Posterior vena cava (tissue), 2 donors: Measurements from ENCODE around the gene SCN1B. TPM values are rescaled to one million over a fixed set of nuclear protein-coding genes. Genes with fewer than 3 reads are reported as not detected.

Source experiments
- DNase-seq: peaks from one replicate; pipeline ENCODE4 v3.0.0-alpha.2; 2020; ENCODE audit warnings: low spot score
- intact Hi-C, 2 donors: fragments of 100-400 bp; cut with DNase I; formaldehyde crosslinking; loops; one replicate each; pipeline versions ENCODE4 v1.14.1 to v1.14.2; 2022 to 2023
- total RNA-seq, 2 donors: library from RNA; stranded (reverse); fragmentation: NEBNext Ultra II Directional; extraction: Animal tissue kit (Norgen Biotek cat#: 25700); gene quantifications; one replicate each; pipeline ENCODE4 v1.2.1, GENCODE V29; 2021
- donor health status: DM: yes; HTN: yes; CAD: no.
- donor health status: DM: yes; HTN: yes; CAD: no.

The SCN1B gene
- total RNA-seq, 2 donors from 2014 or later = 30.8 to 42.4 TPM

DNA sequence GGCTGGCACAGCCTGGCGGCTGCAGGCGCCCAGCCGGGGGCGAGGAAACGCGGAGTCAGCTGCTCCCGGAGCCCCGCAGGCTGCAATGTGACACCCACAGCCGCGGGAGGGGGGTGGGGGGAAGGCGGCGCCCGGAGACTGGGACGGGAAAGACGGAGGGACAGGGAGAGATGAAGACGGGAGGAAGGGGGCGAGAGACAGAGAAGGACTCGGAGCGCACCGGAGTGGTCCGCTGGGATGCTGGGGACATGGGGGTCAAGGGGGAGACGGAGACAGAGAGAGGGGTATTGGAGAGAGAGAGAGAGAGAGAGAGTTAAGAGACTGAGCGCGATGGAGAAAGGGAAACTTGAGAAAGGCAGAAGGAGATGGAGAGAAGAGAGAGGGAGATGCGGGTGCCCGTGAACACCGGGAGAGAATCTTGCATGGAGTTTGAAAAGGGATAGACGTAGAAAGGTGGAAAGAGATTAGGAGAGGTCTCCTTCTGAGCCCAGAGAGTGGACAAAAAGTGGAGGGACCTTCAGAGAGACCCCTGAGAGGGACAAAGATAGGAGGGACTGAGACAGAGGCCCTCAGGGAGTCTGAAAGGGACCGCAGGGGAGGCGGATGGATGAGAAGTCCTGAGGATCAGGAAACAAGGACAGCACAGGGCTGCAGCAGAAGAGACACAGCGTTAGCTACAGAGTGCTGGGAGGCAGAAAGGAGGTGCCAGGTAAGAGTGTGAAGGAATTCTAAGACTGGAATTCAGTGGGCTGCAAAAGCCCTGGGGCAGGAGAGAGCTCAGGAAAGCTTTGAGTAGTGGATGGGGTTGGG is 1.0 kb downstream of the SCN1B start:
- peak; percentile 83 for DNase-seq
- intact Hi-C loops = no loop called here

DNA sequence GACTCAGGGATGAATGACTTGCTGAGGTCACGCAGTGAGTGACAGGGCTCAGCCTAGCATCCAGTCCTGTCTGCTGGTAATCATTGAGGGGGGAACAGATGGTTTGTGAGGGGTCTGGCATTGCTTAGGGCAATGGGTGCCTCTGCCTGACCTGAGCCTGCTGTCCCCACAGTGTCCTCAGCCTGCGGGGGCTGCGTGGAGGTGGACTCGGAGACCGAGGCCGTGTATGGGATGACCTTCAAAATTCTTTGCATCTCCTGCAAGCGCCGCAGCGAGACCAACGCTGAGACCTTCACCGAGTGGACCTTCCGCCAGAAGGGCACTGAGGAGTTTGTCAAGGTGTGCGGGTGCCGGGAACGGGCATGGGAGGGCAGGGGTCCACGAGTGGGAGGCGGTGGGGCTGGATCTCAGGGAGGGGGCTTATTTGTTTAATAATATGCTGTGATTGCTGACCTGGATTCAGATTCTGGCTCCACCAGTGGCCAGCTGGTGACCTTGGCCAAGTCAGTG is 2.1 kb downstream of the SCN1B start:
- DNase-seq = no peak
- intact Hi-C loops = no loop called here

DNA sequence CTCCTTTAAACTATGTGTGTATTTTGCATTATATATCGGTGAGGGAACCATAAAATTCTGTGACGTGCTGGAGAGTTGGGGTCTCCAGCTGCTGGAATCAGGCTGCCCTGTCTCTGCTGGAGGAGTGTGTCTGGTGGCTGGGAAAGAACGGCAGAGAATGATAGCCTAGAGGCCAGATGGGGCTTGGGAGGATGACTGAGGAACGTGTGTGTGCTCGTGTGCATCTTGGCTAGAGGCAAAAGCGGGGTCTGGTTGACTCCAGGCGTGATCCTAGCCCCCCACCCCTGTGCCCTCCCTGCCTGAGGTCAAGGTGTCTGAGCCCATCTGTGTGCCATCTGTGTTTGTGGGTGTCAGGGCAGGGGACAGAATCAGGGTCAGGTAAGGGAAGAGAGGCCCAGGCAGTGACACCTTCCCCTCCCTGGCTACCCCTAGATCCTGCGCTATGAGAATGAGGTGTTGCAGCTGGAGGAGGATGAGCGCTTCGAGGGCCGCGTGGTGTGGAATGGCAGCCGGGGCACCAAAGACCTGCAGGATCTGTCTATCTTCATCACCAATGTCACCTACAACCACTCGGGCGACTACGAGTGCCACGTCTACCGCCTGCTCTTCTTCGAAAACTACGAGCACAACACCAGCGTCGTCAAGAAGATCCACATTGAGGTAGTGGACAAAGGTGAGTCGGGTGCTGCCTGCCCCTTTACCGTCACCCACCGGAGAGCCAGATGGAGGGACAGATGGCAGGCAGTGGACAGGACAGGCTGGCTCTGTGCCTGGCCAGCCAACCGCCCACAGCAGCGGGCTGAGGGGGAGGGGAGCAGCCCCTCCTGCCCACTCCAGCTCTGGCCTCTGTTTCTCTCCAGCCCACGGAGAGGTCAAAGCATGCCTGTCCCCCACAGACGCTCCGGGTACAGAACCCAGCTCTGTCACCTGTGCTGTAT is 3.1 kb downstream of the SCN1B start:
- intact Hi-C loops = no loop called here
- no peak for DNase-seq

DNA sequence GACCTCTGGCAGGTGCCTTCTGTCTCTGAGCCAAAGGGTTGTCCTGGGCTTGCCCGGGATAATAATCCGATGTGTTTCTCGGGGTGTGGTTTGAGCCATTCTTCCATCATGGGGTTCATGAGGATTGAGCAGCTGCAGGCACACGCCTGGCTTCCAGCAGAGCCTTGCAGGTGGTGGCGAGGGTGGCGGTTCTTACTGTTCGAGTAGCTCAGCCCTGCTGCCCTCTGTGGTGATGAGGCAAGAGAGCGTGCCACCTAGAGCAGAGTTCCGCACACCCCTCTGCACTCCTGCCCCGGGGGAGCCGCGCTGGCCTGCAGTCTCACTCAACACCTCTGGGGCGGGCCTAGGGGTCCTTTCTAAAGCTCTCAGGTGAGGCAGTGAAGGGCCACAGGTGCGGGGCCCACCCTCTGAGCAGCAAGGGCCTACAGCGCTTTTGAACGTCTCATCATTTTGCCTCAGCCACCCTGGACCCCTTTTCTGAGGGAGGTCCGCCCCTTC is 3.8 kb downstream of the SCN1B start:
- no peak for DNase-seq
- intact Hi-C loops = no loop called here

DNA sequence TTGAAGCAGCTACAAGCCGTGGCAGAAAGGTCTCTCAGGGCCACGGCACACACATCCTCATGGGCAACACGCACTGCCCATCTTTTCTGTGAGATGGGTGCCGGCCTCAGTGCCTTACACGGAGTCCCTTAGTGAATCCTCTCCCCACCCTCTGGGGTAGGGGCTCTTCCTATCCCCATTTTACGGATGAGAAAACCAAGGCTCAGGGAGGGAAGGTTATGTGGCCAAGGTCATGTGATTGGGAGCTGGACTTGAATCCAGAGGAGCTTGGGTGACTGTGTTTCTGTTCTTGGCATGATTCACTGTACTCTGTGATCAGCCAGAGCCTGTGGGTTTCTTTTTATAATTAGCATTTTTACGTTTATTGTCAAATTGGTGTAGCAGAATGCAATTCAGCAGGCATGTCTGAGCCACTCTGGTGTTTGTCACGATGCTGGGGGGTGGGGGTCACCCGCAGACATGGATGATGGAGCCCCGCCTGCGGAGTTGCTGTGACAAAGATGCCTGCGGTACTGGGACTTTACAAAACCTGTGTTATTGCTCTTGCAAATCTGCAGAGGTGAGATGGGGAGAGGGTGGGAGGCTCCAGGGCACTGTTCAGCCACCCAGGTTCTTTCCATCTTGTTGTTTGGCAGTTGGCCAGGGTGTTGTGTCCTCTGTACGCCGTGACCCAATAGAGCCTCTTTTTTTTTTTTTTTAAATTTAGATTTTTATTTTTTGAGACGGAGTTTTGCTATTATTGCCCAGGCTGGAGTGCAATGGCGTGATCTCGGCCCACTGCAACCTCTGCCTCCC is 4.5 kb downstream of the SCN1B start:
- no peak for DNase-seq
- intact Hi-C loops = no loop called here

DNA sequence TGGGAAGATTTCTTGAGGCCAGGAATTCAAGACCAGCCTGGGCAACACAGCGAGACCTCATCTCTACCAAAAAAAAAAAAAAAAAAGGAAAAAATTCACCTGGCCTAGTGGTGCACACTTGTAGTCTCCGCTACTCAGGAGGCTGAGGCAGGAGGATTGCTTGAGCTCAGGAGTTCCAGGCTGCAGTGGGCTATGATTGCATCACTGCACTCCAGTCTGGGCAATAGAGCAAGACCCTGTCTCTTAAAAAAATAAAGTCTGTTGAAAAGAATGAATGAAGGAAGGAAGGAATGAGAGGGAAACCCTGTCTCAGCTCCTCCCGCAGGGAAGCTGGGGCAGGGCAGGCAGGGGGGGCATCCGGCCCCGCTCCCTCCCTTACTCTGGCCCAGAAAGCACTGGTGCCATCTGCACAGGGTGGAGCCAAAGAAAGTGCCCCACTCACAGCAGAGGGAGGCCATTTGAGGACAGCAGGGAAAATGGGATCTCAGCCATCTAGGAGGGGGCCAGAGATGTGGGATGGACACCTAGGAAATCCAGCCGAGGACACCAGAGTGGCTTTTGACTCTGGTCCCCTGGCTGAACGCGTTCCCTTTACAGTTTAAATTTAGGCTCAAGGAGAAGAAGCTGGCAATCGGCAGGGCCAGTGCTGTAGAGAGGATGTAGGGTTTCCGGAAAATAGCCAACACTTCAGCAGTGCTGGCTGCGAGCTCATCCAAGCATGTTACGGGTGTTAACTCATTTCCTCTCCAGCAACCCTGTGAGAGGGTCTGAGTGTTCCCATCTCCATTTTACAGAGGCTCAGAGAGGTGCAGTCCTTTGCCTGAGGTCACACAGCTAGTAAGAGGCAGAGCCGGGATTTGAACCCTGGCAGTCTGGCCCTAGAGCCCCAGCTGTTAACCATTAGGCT is 7.7 kb downstream of the SCN1B start:
- intact Hi-C loops = no loop called here
- no peak for DNase-seq

DNA sequence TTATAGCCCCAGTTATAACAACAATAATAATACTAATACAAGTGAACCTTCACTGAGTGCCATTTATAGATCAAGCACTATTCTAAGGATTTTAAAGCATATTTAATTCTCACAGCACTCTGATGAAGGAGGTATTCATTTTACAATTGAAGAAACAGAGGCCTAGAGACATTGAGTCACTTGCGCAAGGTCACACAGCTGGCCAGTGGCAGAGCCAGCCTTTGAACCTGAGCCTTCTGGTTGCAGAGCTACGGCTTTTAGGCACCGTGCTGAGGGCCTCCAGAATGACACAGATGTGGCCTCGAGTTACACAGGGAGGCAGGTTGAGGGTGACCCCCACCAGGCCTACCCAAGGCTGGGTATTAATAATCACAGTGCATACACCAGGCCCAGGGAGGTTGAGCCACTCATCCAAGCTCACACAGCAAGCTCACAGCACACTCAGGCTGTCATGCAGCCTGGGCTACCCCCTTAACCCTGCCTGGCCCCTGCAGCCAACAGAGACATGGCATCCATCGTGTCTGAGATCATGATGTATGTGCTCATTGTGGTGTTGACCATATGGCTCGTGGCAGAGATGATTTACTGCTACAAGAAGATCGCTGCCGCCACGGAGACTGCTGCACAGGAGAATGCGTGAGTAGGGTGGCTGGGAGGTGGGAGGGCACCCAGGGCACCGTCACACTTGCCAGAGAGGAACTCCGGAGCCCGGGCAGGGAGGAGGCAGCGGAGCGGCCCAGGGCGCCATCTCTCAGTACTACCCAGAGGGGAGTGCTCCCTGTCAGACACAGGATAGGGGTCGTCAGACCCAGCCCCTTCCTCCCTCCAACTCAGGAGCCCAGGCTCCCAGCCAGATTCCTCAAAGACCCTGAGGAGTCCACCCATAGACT is 8.6 kb downstream of the SCN1B start:
- intact Hi-C loops = no loop called here
- no peak for DNase-seq

DNA sequence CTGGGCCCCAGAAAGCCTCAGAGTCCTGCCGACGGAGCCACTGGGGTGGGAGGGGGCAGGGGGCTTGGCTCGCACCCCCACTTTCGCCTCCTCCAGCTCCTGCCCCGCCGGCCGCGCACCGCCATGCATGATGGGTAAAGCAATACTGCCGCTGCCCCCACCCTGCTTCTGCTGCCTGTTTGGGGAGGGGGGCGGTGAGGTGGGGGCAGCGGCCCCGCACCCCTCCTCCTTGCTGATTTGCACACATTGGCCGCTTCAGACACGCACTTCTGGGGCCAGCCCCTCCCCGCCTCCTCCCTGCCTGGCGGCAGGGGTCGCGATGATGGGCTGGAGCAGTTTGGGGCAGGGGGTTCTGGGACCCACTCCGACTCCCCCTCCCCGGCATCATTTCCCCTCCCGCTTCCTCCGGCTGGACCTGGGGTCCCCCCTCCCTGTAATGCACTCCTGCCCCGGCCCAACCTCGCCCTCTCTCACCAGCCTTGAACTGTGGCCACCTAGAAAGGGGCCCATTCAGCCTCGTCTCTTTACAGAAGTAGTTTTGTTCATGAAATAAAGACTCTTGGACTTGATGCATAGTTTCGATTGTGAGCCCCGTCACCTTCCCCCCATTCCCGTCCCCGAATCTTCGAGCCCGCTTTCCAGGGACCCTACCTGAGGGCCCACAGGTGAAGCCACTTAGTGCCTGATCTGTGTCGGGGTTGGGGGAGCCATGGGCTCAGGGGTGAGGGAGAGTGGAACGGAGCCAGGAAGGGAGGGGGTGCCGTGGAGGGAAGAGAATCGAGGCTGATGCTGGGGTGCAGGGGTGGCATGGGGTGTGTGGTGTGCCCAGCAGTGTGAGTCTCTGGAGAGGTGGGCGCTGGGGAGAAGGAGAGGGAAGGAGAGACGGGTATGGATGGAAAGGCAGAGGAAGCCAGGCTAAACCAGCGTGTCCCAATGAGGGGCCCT is 9.9 kb downstream of the SCN1B start:
- DNase-seq = no peak
- intact Hi-C loops = no loop called here

DNA sequence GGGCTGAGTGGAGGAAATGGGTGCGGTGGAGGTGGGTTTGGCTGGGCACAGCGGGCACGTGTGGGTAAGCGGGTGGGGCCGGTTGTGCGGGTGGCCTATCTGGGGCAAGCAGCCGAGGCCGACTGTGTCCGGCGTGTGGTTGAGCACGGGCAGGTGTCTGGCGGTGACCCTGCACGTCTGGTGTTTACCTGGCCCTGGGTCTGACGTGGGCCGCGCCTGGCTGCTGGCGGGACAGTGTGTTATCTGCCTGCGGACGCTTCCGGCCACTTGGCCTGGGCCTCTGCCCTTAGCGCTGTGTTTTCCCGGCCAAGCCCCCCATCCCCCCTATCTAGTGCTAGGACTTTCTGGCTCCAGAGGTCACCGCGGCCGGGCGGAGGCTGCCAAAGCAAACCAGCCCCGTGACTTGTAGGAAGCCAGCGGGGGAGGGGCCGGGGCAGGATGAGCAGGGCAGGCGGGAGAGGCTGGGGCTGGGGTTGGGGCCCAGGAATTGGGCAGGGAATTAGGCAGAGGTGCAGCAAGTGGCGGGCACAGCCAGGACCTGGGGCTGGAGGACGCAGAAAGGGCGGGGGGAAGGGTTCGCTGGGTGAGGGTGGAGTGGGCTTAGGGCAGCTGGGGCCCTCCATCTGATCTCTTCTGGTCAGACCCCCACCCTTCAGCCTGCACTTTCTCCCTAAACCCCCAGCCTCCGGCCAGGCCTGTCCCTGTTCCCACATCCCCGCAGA is 10.7 kb downstream of the SCN1B start:
- intact Hi-C loops = no loop called here
- DNase-seq = peak; percentile 97

DNA sequence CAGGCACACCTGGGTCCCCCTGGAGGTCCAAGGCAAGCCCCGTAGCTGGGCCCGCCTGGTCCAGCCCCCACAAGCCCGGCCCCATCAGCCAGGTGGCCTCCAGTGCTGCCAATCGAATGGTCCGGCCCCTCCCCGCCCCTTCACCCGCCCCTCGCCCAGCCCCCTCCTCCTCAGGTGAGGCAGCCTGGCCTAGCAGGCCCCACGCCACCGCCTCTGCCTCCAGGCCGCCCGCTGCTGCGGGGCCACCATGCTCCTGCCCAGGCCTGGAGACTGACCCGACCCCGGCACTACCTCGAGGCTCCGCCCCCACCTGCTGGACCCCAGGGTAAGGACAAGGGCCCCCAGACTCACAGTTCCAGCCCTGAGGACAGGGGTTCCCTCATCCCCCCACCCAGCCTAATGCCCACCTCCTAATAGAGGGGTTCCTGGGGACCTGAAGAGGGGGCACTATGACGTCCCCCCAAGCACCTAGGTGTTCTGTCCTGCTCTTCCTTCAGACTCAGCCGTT is 11.3 kb downstream of the SCN1B start, which contains the start of gene HPN:
Gene HPN, plus strand, starts transcription at position 174 of the 508 bp plus-strand sequence. CDS start 786 bp downstream, outside the sequence.
- intact Hi-C loops = no loop called here
- no peak for DNase-seq

DNA sequence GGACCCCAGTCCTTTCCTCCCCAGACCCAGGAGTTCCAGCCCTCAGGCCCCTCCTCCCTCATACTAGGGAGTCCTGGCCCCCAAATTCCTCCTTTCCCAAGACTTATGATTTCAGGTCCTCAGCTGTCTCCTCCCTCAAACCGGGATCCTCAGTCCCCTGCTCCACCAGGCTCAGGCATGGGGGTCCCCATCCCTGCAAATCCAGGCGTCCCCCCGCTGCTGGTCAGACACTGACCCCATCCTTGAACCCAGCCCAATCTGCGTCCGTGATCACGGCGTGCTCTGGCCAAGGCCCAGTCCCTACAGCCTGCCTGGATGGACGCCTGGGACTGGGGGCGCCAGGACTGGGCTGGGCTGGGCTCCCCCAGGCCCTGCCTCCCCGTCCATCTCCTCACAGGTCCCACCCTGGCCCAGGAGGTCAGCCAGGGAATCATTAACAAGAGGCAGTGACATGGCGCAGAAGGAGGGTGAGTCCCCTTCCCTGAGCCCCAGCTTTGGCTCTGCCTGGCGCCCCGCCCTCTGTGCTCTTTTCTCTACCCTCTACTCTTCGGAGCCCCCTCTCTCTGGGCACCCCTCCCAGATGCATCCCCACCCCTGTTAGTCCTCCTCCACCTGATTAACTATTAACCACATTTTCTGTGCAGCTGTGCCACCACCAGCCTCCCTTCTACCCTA is 11.9 kb downstream of the SCN1B start:
- no peak for DNase-seq
- intact Hi-C loops = no loop called here

DNA sequence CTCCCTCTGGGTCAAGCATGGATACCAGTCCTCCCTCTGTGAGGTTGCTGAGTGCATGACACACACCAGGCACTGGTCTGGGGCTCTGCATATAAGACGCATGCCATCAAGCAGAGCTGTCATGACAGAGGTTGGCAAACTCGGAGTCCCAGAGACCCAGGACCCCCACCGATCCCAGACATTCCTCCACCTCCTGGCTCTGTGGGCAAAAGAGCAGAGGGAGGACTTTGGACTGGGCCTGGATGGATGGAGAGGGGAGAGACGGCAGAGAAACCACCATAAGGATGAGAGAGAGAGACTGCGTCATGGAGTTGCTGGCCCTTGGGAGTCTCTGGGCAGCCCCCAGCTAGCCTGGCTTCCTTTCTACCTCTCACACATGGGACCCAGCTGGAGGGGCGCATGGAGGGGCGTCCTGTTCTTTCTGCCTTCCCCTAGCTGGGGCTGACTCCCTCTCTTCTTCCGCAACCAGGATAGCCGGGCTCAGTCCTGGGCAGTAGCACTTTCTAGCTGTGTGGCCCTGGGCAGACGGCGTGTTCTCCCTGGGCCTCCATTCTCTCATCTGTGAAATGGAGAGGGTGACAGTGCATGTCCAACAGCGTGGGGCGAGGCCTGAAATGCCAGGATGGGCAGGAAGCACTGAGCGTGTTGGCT is 12.8 kb downstream of the SCN1B start:
- intact Hi-C loops = no loop called here

DNA sequence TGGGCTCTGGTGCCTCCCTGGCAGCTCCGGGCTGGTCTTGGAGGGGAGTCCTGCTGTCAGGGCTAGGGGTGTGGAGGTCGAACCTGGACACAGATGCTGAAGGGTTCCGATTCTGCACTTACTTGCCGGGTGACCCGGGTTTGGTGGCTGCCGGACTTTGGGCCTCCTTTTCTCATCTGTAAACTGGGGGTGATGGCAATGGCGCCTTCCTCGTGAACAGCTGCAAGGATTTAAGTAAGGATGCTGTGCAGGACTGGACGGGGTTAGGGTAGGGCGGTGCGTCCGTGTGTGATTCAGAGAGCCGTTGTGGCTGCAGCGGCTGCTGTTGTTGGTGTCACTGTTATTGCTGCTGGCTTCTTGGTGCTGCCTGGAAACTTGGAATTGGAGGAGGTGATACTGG is 13.6 kb downstream of the SCN1B start:
- no peak for DNase-seq
- intact Hi-C loops = no loop called here

More for the DNA sequence above, 12.8 kb downstream of the SCN1B start:
- DNase-seq = no peak
